A549 (cell line): ENCODE measurements around the gene SDS.

Experiments
- CTCF ChIP-seq: fragments of >200 bp; sonication (Bioruptor Twin); formaldehyde crosslinking; IDR thresholded peaks from 3 replicates; pipeline ENCODE4 v1.5.1; 2016
- REST ChIP-seq: fragments of 200-600 bp; sonication (generic); IDR thresholded peaks from 2 replicates; pipeline ENCODE4 v1.6.1; 2016; ENCODE audit warnings: antibody characterized with exemption, mild to moderate bottlenecking, moderate library complexity
- SMC3 ChIP-seq: fragments of >200 bp; sonication (Bioruptor Twin); formaldehyde crosslinking; IDR thresholded peaks from 3 replicates; pipeline ENCODE4 v1.6.1; 2018; ENCODE audit warnings: inconsistent platforms

GRCh38 chr12:113373969-113374368 lies 29.7 kb downstream of the SDS start:
- TF ChIP-seq CTCF (no peak), REST (no peak), SMC3 (no peak)
